HG03139 (cell line): Measurements from ENCODE around the gene TRO.

Experiments
- ATAC-seq: cut with Tn5 transposase; IDR thresholded peaks from one replicate; pipeline ENCODE4 v1.9.1; 2021; ENCODE audit not compliant: unreplicated experiment

TRO gene

DNA sequence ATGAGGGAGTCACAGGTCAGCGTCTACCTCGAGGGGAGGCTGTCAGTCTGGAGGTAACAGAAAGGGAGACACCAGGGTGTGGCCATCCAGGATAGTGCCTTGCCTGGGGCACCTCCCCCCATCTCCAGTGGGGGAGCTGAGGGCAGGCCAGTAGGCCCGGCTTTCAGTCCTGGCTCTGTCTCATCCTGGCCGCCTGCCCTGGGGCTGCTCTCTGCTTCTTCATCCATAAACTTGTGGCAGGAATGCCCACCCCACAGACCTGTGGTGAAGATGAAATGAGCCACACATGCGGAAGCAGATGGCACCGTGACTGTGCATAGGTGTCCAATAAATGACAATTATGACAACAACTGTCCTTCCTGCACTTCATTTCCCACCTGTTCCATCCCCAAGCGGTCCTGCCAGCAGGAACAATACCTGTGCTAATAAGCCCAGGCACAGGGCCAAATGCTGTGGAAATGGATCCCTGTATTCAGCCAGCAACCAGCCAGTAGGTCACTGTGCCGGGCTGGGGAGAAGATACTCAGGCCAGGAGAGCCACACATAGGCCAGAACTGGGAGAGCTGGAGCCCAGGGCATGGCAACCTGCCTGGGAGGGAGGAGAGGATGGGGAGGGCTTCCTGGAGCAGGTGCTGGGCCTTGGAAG, 30.2 kb downstream of the TRO start:
- no peak for ATAC-seq

DNA sequence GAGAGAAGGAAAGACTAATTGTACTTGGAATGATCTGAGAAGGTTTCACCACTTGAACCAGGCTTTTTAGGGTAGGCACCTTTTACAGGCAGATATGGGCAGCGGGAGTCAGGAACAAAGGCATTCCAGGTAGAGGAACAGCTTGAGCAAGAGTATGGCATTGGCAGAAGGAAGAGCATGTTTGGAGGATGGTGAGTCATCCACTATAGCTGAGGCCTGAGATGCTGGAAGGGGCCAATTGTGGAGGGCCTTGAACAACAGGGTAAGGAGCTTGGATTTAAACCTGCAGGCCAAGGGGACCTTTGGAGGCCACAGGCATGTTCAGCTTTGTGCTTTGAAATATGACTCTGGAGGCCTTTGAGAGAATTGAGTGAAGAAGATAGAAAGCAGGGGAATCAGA, 41.1 kb downstream of the TRO start:
- ATAC-seq: no peak

DNA sequence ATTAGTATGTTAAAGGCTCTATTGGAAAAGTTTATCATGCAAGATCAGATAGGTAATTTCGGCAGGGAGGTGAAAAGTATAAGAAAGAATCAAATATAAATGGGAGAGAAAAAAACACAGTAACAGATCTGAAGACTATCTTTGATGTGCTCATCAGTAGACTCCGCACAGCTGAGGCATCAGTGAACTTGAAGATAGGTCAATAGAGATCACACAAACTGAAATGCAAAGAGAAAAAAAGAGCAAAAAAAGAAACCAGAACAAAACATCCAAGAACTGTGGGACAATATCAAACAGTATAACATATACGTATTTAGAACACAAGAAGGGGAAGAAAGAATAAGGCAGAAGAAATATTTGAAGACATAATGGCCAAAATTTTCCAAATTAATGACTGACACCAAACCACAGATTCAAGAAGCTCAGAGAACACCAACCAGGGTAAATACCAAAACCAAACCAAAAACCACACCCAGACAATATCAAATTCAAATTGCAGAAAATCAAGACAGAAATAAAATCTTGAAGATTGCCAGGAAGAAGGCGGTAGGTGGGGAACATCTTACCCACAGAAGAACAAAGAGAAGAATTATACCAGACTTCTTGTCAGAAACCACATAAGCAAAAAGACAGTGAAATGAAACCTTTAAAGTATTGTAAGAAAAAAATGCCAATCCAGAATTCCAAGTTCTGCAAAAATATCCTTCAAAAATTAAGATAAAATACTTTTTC, 44.3 kb downstream of the TRO start:
- ATAC-seq: no peak

DNA sequence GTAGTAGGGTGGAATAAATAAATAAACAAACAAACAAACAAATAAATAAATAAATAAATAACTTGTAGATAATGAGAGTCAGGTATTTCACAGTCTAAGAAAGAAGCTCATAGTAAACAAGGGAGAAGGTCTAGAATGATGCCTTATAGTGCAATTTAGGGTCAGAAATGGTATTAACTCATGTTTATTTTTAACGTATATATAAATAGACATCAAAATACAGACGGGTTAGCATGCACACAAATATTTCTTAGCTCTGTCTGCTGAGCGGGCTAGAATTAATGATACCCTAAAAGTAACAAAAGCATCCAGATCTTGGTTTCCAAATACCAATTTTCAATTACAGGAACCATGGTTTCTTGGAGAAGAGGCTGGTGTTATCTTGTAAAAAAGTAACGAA, 56.8 kb downstream of the TRO start:
- ATAC-seq: no peak

DNA sequence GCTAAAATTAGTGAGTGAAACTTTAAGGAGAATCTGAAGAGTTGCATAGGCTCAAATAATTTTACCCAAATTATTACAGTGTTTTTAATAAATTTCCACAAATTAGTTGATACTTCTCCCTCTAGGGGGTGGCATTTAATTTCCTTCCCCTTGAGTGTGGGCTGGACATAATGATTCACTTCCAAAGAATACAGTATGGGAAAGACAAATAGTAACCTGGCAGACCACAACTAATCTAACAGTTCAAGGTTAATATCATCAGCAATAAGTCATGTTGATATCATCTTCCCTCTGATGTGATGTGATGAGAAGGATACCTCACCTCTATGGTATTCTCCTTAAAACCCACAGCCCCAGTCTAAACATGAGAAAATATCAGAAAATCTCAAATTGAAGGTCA, 57.8 kb downstream of the TRO start:
- no peak for ATAC-seq

DNA sequence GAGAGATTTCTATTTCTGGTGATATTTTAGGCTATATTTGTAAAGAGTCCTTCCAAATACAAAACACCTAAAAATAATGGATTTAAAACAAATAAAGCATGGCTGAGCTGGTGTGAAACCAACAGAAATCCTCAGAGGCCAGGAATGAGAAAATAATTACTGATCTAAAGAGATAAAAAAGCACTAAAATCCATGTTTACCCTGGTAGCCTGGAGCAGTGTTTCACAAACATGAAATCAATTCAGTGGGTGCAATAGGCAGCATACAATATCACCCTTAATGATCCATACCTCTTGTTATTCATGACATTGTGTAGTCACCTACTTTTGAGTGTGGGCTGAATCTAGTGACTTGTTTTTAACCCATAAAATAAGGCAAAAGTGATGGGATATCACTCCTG, 58.8 kb downstream of the TRO start:
- no peak for ATAC-seq

DNA sequence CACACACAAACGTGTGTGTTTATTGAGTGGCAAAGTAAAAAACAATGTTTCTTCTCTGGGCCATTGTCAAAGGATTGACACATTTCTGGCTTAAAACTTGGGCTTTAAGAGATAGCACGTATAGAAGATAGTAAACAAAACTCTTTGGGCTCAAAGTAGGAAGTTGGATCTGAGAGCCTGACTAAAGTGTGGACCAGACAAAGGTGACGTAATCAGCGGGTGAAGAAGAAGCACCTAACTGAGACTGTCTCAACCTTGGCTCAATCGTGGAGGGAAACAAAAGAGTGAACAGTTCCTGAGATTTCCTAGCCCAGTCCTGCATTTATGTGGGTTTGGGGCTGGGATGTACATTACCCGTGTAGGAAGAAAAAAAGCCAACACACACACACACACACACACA, 59.7 kb downstream of the TRO start:
- no peak for ATAC-seq
